ENCODE data around the gene CR1. TPM values are rescaled to one million over a fixed set of nuclear protein-coding genes. Genes with fewer than 3 reads are reported as not detected.

The CR1 gene
- total and polyA plus RNA-seq, 2 experiments from 2014 or later: 0.20 TPM; not detected in 1

- DNase-seq (ENCODE audit: low spot score): no peak
- H4K20me1 ChIP-seq (ENCODE audit: insufficient read depth, poor library complexity, severe bottlenecking): no peaks in the 10 kb centered on the region
- 89% methylated on average over 3 of the region's 3 CpGs for WGBS (ENCODE audit: low lambda C conversion rate, missing lambda C conversion rate)
- TF ChIP-seq EZH2 (IDR thresholded peaks at IDR 0.05; ENCODE audit: borderline replicate concordance): no peak
- TF ChIP-seq EZH2phosphoT487 (IDR thresholded peaks at IDR 0.05; ENCODE audit: low read depth, severe bottlenecking, unreplicated experiment): no peak
- no peaks in the 10 kb centered on the region for H3K9me2 ChIP-seq (replicated peaks; ENCODE audit: insufficient read depth)
- H3K27me3 ChIP-seq: peaks cover 39% of the 10 kb centered on the region
- H3K9me3 ChIP-seq (ENCODE audit: low read depth): no peaks in the 10 kb centered on the region
- H3K4me3 ChIP-seq: no peak overlapping the region
- no peaks in the 10 kb centered on the region for H3K79me2 ChIP-seq
- no peaks in the 10 kb centered on the region for H3K36me3 ChIP-seq (replicated peaks; ENCODE audit: insufficient read depth, low read depth)
- no peaks in the 10 kb centered on the region for H3K4me1 ChIP-seq (ENCODE audit: insufficient read depth)
- no peak overlapping the region for H3K27ac ChIP-seq
- no peak overlapping the region for H3K4me2 ChIP-seq
- no peak overlapping the region for H2AFZ ChIP-seq
Observed at GRCh38 chr1:207503950-207504349, 8.0 kb downstream of the CR1 start.

GRCh38 chr1:207504438-207504837 is 8.5 kb downstream of the CR1 start:
- TF ChIP-seq EZH2 (IDR thresholded peaks at IDR 0.05; ENCODE audit: borderline replicate concordance) (no peak), EZH2phosphoT487 (IDR thresholded peaks at IDR 0.05; ENCODE audit: low read depth, severe bottlenecking, unreplicated experiment) (no peak)
- TF ChIP-seq, protein P1, sequence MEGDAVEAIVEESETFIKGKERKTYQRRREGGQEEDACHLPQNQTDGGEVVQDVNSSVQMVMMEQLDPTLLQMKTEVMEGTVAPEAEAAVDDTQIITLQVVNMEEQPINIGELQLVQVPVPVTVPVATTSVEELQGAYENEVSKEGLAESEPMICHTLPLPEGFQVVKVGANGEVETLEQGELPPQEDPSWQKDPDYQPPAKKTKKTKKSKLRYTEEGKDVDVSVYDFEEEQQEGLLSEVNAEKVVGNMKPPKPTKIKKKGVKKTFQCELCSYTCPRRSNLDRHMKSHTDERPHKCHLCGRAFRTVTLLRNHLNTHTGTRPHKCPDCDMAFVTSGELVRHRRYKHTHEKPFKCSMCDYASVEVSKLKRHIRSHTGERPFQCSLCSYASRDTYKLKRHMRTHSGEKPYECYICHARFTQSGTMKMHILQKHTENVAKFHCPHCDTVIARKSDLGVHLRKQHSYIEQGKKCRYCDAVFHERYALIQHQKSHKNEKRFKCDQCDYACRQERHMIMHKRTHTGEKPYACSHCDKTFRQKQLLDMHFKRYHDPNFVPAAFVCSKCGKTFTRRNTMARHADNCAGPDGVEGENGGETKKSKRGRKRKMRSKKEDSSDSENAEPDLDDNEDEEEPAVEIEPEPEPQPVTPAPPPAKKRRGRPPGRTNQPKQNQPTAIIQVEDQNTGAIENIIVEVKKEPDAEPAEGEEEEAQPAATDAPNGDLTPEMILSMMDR (IDR thresholded peaks at IDR 0.05; ENCODE audit: poor library complexity): no peak
- Histone ChIP-seq H3K27me3 (peaks cover 39% of the 10 kb centered on the region), H3K4me2 (no peak overlapping the region)

GRCh38 chr1:207510444-207510843 is 14.5 kb downstream of the CR1 start:
- no peaks in the 10 kb centered on the region for H4K20me1 ChIP-seq (ENCODE audit: insufficient read depth, poor library complexity, severe bottlenecking)
- no peaks in the 10 kb centered on the region for H3K36me3 ChIP-seq (replicated peaks; ENCODE audit: insufficient read depth, low read depth)
- TF ChIP-seq EZH2 (IDR thresholded peaks at IDR 0.05; ENCODE audit: borderline replicate concordance) (no peak), EZH2phosphoT487 (IDR thresholded peaks at IDR 0.05; ENCODE audit: low read depth, severe bottlenecking, unreplicated experiment) (no peak)
- TF ChIP-seq, protein P1 (IDR thresholded peaks at IDR 0.05; ENCODE audit: poor library complexity): no peak
- no peaks in the 10 kb centered on the region for H3K4me1 ChIP-seq (ENCODE audit: insufficient read depth)
- H3K9me3 ChIP-seq (ENCODE audit: low read depth): no peaks in the 10 kb centered on the region
- WGBS (ENCODE audit: low lambda C conversion rate, missing lambda C conversion rate): 88% methylated on average over 1 of the region's 1 CpG
- H3K4me2 ChIP-seq: no peak overlapping the region
- no peaks in the 10 kb centered on the region for H3K79me2 ChIP-seq
- H3K4me3 ChIP-seq: no peak overlapping the region
- no peak overlapping the region for H3K27ac ChIP-seq
- no peak overlapping the region for H2AFZ ChIP-seq
- DNase-seq (ENCODE audit: low spot score): no peak
- no peaks in the 10 kb centered on the region for H3K9me2 ChIP-seq (replicated peaks; ENCODE audit: insufficient read depth)
- H3K27me3 ChIP-seq: no peaks in the 10 kb centered on the region

More at GRCh38 chr1:207504438-207504837, 8.5 kb downstream of the CR1 start:
- Histone ChIP-seq H3K4me3 (no peak overlapping the region), H3K27ac (no peak overlapping the region), H2AFZ (no peak overlapping the region), H3K36me3 (replicated peaks; ENCODE audit: insufficient read depth, low read depth) (no peaks in the 10 kb centered on the region), H3K4me1 (ENCODE audit: insufficient read depth) (no peaks in the 10 kb centered on the region), H4K20me1 (ENCODE audit: insufficient read depth, poor library complexity, severe bottlenecking) (no peaks in the 10 kb centered on the region), H3K9me2 (replicated peaks; ENCODE audit: insufficient read depth) (no peaks in the 10 kb centered on the region), H3K9me3 (ENCODE audit: low read depth) (no peaks in the 10 kb centered on the region), H3K79me2 (no peaks in the 10 kb centered on the region)
- DNase-seq (ENCODE audit: low spot score): no peak

GRCh38 chr1:207514890-207515289 is 18.9 kb downstream of the CR1 start:
- Histone ChIP-seq H3K79me2 (no peaks in the 10 kb centered on the region), H3K9me3 (ENCODE audit: low read depth) (no peaks in the 10 kb centered on the region), H3K4me2 (no peak overlapping the region), H4K20me1 (ENCODE audit: insufficient read depth, poor library complexity, severe bottlenecking) (no peaks in the 10 kb centered on the region), H3K36me3 (replicated peaks; ENCODE audit: insufficient read depth, low read depth) (no peaks in the 10 kb centered on the region), H2AFZ (no peak overlapping the region), H3K27me3 (no peaks in the 10 kb centered on the region), H3K4me3 (no peak overlapping the region), H3K27ac (no peak overlapping the region), H3K4me1 (ENCODE audit: insufficient read depth) (no peaks in the 10 kb centered on the region), H3K9me2 (replicated peaks; ENCODE audit: insufficient read depth) (no peaks in the 10 kb centered on the region)
- no peak for DNase-seq (ENCODE audit: low spot score)
- TF ChIP-seq, protein P1 (IDR thresholded peaks at IDR 0.05; ENCODE audit: poor library complexity): no peak
- no peak for TF ChIP-seq EZH2phosphoT487 (IDR thresholded peaks at IDR 0.05; ENCODE audit: low read depth, severe bottlenecking, unreplicated experiment)
- no peak for TF ChIP-seq EZH2 (IDR thresholded peaks at IDR 0.05; ENCODE audit: borderline replicate concordance)
- 100% methylated on average over 6 of the region's 13 CpGs for WGBS (ENCODE audit: low lambda C conversion rate, missing lambda C conversion rate)

Data from hepatocyte (in vitro differentiated cells).